GM12878 (cell line): Measurements from ENCODE around the gene RHEB.

Experiments used
- CTCF ChIP-seq, 3 experiments: IDR thresholded peaks in 2 of 3; conservative IDR thresholded peaks in 1 of 3; 2 replicates each; pipeline ENCODE4 v1.5.1; 2011; ENCODE audit warnings: low read depth in 3 of 3, low read length in 3 of 3, mild to moderate bottlenecking in 3 of 3, control low read depth in 2 of 3, moderate library complexity in 2 of 3, inconsistent platforms in 1 of 3, mixed read lengths in 1 of 3; ENCODE audit not compliant: control insufficient read depth in 2 of 3, insufficient read depth in 1 of 3; ENCODE audit errors: extremely low read depth in 1 of 3
- HDAC2 ChIP-seq: fragments of 200-600 bp; sonication (generic); IDR thresholded peaks from 2 replicates; pipeline ENCODE4 v1.6.1; 2017
- MXI1 ChIP-seq: fragments of 150-350 bp; IDR thresholded peaks from 2 replicates; pipeline ENCODE4 v1.6.1; 2011; ENCODE audit warnings: low read depth, mild to moderate bottlenecking, inconsistent platforms, low read length, improper control_type of control experiment
- NFIC ChIP-seq: IDR thresholded peaks from 2 replicates; pipeline ENCODE4 v1.6.1; 2012; ENCODE audit warnings: low read depth, mild to moderate bottlenecking, inconsistent platforms, low read length, moderate library complexity
- PAX8 ChIP-seq: fragments of 450-650 bp; IDR thresholded peaks from 2 replicates; pipeline ENCODE4 v1.6.1; 2017; ENCODE audit warnings: mild to moderate bottlenecking, moderate library complexity
- SMC3 ChIP-seq: IDR thresholded peaks from 2 replicates; pipeline ENCODE4 v1.6.1; 2011; ENCODE audit warnings: low read length, improper control_type of control experiment, borderline replicate concordance
- SREBF2 ChIP-seq: IDR thresholded peaks from 2 replicates; pipeline ENCODE4 v1.6.1; 2012; ENCODE audit warnings: mild to moderate bottlenecking, low read length
- TAF1 ChIP-seq: IDR thresholded peaks from 2 replicates; pipeline ENCODE4 v1.6.1; 2011; ENCODE audit warnings: mild to moderate bottlenecking, low read depth, low read length, borderline replicate concordance
- USF2 ChIP-seq: IDR thresholded peaks from 2 replicates; pipeline ENCODE4 v1.6.1; 2011; ENCODE audit warnings: low read depth, low read length, improper control_type of control experiment, borderline replicate concordance
- ZBTB33 ChIP-seq: fragments of 450-650 bp; IDR thresholded peaks from 2 replicates; pipeline ENCODE4 v1.6.1; 2017; ENCODE audit warnings: mild to moderate bottlenecking
- ZNF24 ChIP-seq: fragments of 450-650 bp; IDR thresholded peaks from 2 replicates; pipeline ENCODE4 v1.6.1; 2017; ENCODE audit warnings: antibody characterized with exemption, mild to moderate bottlenecking
- ZSCAN29 ChIP-seq: fragments of 450-650 bp; IDR thresholded peaks from 2 replicates; pipeline ENCODE4 v1.6.1; 2017; ENCODE audit warnings: mild to moderate bottlenecking, moderate library complexity

GRCh38 chr7:151444632-151445031 lies 75.1 kb downstream of the RHEB start:
- TF ChIP-seq ZBTB33, result no peak
- TF ChIP-seq ZSCAN29, result no peak
- no peak for TF ChIP-seq CTCF (IDR thresholded peaks at IDR 0.05 in 2 of 3, conservative IDR thresholded peaks at IDR 0.05 in 1 of 3; ENCODE audit: control insufficient read depth in 2 of 3, extremely low read depth in 1 of 3, insufficient read depth in 1 of 3, low read depth in 3 of 3, low read length in 3 of 3)
- no peak for TF ChIP-seq SREBF2
- no peak for TF ChIP-seq NFIC
- no peak for TF ChIP-seq TAF1
- no peak for TF ChIP-seq HDAC2
- TF ChIP-seq ZNF24, result no peak
- TF ChIP-seq SMC3, result no peak
- TF ChIP-seq USF2, result no peak
- TF ChIP-seq PAX8, result no peak
- TF ChIP-seq MXI1, result no peak
